HepG2 (cell line): Measurements from ENCODE around the gene PTPRN. TPM values are rescaled to one million over a fixed set of nuclear protein-coding genes. Genes with fewer than 3 reads are reported as not detected.
A peak's percentile ranks its signal among the peaks of the same experiment; 100 is the strongest.

ENCODE experiments used
- ATF4 ChIP-seq, 2 experiments: fragments of 450-650 bp in 1 of 2; sonication (generic) in 1 of 2; formaldehyde crosslinking; IDR thresholded peaks; 2 replicates each; pipeline versions ENCODE4 v1.5.0 to v1.8.0; 2020 to 2022; ENCODE audit warnings: mild to moderate bottlenecking in 1 of 2, missing genetic modification reagents in 1 of 2
- FOXP1 ChIP-seq, 2 experiments: fragments of 450-650 bp in 1 of 2; IDR thresholded peaks; 2 replicates each; pipeline ENCODE4 v1.6.1; 2017 to 2018; ENCODE audit warnings: antibody characterized with exemption in 1 of 2
- GATA4 ChIP-seq: sonication (generic); IDR thresholded peaks from 2 replicates; pipeline ENCODE4 v1.6.1; 2016; ENCODE audit warnings: antibody characterized with exemption, low read depth, borderline replicate concordance
- HMGA1 ChIP-seq: sonication (generic); formaldehyde crosslinking; conservative IDR thresholded peaks from 2 replicates; pipeline ENCODE4 v1.4.0; 2020; ENCODE audit warnings: missing genetic modification reagents
- HNRNPUL1 ChIP-seq: fragments of 200-400 bp; formaldehyde crosslinking; IDR thresholded peaks from 2 replicates; pipeline ENCODE4 v1.6.1; 2017; ENCODE audit warnings: low read depth, mild to moderate bottlenecking, low read length, moderate library complexity
- ISX ChIP-seq: sonication (generic); formaldehyde crosslinking; conservative IDR thresholded peaks from 2 replicates; pipeline ENCODE4 v1.5.0; 2020; ENCODE audit warnings: missing genetic modification reagents
- PRDM15 ChIP-seq: sonication (generic); formaldehyde crosslinking; IDR thresholded peaks from 2 replicates; pipeline ENCODE4 v1.4.0; 2020; ENCODE audit warnings: missing genetic modification reagents
- PTBP1 ChIP-seq: fragments of 200-400 bp; formaldehyde crosslinking; IDR thresholded peaks from 2 replicates; pipeline ENCODE4 v1.6.1; 2018; ENCODE audit warnings: low read length, low read depth; ENCODE audit not compliant: poor library complexity, severe bottlenecking
- RCOR2 ChIP-seq: IDR thresholded peaks from 2 replicates; pipeline ENCODE4 v1.6.1; 2016; ENCODE audit warnings: missing biosample characterization, missing genetic modification reagents
- SIX1 ChIP-seq: sonication (generic); formaldehyde crosslinking; IDR thresholded peaks from 2 replicates; pipeline ENCODE4 v1.4.0; 2020; ENCODE audit warnings: missing genetic modification reagents, borderline replicate concordance
- XBP1 ChIP-seq: sonication (generic); formaldehyde crosslinking; IDR thresholded peaks from 2 replicates; pipeline ENCODE4 v1.5.0; 2020; ENCODE audit warnings: missing genetic modification reagents
- ZMAT5 ChIP-seq: sonication (generic); formaldehyde crosslinking; IDR thresholded peaks from 2 replicates; pipeline ENCODE4 v1.5.0; 2020; ENCODE audit warnings: mild to moderate bottlenecking, low read depth, missing genetic modification reagents, borderline replicate concordance
- ZNF350 ChIP-seq: sonication (generic); formaldehyde crosslinking; IDR thresholded peaks from 2 replicates; pipeline ENCODE4 v1.4.0; 2020; ENCODE audit warnings: mild to moderate bottlenecking, low read depth, missing genetic modification reagents, borderline replicate concordance
- ZNF431 ChIP-seq: sonication (generic); formaldehyde crosslinking; IDR thresholded peaks from 2 replicates; pipeline ENCODE4 v1.9.0; 2022; ENCODE audit warnings: missing genetic modification reagents, low read depth, mild to moderate bottlenecking, borderline replicate concordance
- ZNF441 ChIP-seq: sonication (generic); formaldehyde crosslinking; IDR thresholded peaks from 2 replicates; pipeline ENCODE4 v1.7.0; 2021; ENCODE audit warnings: missing genetic modification reagents, borderline replicate concordance
- ZNF484 ChIP-seq: sonication (generic); formaldehyde crosslinking; IDR thresholded peaks from 2 replicates; pipeline ENCODE4 v1.5.1; 2020; ENCODE audit warnings: mild to moderate bottlenecking, low read depth, missing genetic modification reagents, borderline replicate concordance
- ZNF703 ChIP-seq: sonication (generic); formaldehyde crosslinking; IDR thresholded peaks from 2 replicates; pipeline ENCODE4 v1.5.1; 2020; ENCODE audit warnings: missing genetic modification reagents, mild to moderate bottlenecking, moderate library complexity, borderline replicate concordance
- ZNF777 ChIP-seq: sonication (generic); formaldehyde crosslinking; IDR thresholded peaks from 2 replicates; pipeline ENCODE4 v1.4.0; 2020; ENCODE audit warnings: missing genetic modification reagents
- ZNF883 ChIP-seq: sonication (generic); formaldehyde crosslinking; IDR thresholded peaks from 2 replicates; pipeline ENCODE4 v1.5.1; 2020; ENCODE audit warnings: mild to moderate bottlenecking, missing genetic modification reagents; ENCODE audit errors: not compliant biosample characterization
- polyA plus RNA-seq, 8 experiments: library from polyadenylated mRNA; depleted of rRNA in 3 of 8; stranded (reverse) in 7 of 8; unstranded in 1 of 8; fragments of >200 nt; fragmentation: Illumina TruSeq in 4 of 8; extraction: Trizol in 4 of 8; gene quantifications; 2 replicates each; pipeline versions ENCODE4 v1.2.1 to v1.2.3, GENCODE V29; 2011 to 2016; ENCODE audit warnings: low read depth in 4 of 8, missing spikeins in 1 of 8, mixed read lengths in 1 of 8; ENCODE audit not compliant: insufficient read depth in 1 of 8
- total RNA-seq, 5 experiments: library from RNA; depleted of rRNA; stranded (reverse); fragments of >200 nt; fragmentation: Illumina TruSeq; extraction: Trizol; gene quantifications; 2 replicates each; pipeline ENCODE4 v1.2.3, GENCODE V29; 2016; ENCODE audit warnings: low read depth in 1 of 5
- TF ChIP-seq, protein P1 (sequence below): sonication (generic); formaldehyde crosslinking; IDR thresholded peaks from 2 replicates; pipeline ENCODE4 v1.5.1; 2020; ENCODE audit warnings: mild to moderate bottlenecking, moderate library complexity, missing genetic modification reagents

Gene PTPRN
- total and polyA plus RNA-seq, 2 of the 13 experiments (the other 11 are each of a cell fraction or from before 2014, with no cell fraction given), result 0.26 TPM; not detected in 1

GRCh38 chr2:219253753-219254589 is 55.2 kb downstream of the PTPRN start, which contains the start of gene TUBA4A (continued):
- TF ChIP-seq, protein P1, sequence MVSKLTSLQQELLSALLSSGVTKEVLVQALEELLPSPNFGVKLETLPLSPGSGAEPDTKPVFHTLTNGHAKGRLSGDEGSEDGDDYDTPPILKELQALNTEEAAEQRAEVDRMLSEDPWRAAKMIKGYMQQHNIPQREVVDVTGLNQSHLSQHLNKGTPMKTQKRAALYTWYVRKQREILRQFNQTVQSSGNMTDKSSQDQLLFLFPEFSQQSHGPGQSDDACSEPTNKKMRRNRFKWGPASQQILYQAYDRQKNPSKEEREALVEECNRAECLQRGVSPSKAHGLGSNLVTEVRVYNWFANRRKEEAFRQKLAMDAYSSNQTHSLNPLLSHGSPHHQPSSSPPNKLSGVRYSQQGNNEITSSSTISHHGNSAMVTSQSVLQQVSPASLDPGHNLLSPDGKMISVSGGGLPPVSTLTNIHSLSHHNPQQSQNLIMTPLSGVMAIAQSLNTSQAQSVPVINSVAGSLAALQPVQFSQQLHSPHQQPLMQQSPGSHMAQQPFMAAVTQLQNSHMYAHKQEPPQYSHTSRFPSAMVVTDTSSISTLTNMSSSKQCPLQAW, result peak; percentile 86
- TF ChIP-seq SIX1 (CRISPR knock-in tag) (no peak), RCOR2 (no peak), ZNF777 (CRISPR knock-in tag) (peak; percentile 54; the same call in 1 of the 2 replicates), ZNF484 (CRISPR knock-in tag) (no peak), HMGA1 (CRISPR knock-in tag) (no peak), HNRNPUL1 (no peak), ZNF441 (no peak; the same call in 1 of the 2 replicates), ZNF431 (CRISPR knock-in tag) (no peak), ISX (CRISPR knock-in tag) (no peak), ZMAT5 (CRISPR knock-in tag) (no peak), ATF4 (CRISPR knock-in tag; IDR thresholded peaks at IDR 0.05) (0 out of 4 replicates have a peak, but pooled peaks of 1 of the 2 experiments have one; percentile 34), ZNF350 (no peak), ZNF883 (peak; percentile 97), ZNF703 (CRISPR knock-in tag) (peak; percentile 81; the same call in 1 of the 2 replicates), PRDM15 (CRISPR knock-in tag) (no peak), FOXP1 (IDR thresholded peaks at IDR 0.05) (no peak), FOXP1 (CRISPR knock-in tag; IDR thresholded peaks at IDR 0.05) (no peak), XBP1 (CRISPR knock-in tag) (no peak), PTBP1 (peak; percentile 57), GATA4 (no peak)
